ENCODE data around the gene KRT8. TPM values are rescaled to one million over a fixed set of nuclear protein-coding genes. Genes with fewer than 3 reads are reported as not detected.

The KRT8 gene
- total RNA-seq, 1 experiment from 2014 or later = 1,655 TPM

DNA sequence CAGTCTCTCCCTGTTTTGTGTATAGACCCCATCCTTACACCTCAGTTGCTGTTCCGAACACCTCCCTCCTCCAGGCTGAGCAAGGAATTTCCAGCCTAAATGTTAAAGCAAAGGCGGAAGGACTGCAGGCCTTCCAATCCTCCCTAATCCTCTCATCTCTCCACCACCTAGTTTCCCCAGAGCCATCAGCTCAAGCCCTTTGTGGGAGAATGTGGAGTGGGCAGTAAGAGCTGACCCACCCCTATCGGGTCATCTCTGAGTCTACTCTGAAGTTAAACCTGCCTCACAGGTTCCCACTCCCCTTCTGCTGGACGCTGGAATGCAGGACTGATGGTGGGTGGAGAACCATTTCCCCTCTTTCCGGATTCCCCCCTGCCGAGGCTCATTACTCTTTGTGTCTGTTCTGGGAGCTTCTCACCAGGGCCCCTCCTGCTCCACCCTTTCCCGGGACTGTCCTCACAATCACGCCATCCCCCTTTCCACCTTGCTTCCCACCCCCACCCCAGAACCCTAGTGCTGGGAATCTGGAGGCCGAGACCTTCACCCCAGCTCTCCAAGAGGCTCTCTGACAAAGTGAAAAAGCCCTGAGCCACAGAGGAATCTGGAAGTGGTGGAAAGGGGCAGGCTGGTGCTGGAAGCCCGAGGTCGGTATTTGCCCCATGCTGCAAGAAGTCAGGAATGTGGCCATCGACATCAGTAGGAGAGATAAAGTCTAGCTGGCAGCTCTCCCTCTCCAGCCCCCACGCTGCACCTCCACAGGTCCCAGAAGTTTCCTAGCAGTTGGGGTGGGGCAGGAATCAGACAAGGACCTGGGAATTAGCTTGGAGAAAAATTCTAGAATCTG, 40.7 kb upstream of the KRT8 start:
- intact Hi-C loops (cut with micrococcal nuclease) = loop anchor here (1.0 kb wide), 2 partner anchors 18 to 40 kb away; partner anchors contain the start of gene KRT8
- BruUV-seq (replicated peaks) = no TSS peak
- H3K9ac ChIP-seq (ENCODE audit: low read length) = peak overlapping the region; percentile 94

GRCh38 chr12:52944683-52945388, 40.0 kb upstream of the KRT8 start:
- H3K9me2 ChIP-seq (ENCODE audit: insufficient read depth) = no peaks in the 10 kb centered on the region
- ChIA-PET CTCF (interaction anchor here (1.1 to 2.3 kb wide), 4 partner anchors 11 to 39 kb away, joined by 4 to 11 read pairs (median 8); partner anchors contain the start of gene KRT8), POLR2A (interaction anchor here (1.0 to 13.7 kb wide), 8 partner anchors 8 to 61 kb away, joined by 3 to 379 read pairs (median 8); partner anchors contain the start of genes EIF4B and KRT8), RAD21 (ENCODE audit: low non-redundant PET in 1 of 2, low total read pairs in 2 of 2, uncharacterized antibody in 2 of 2, unreplicated experiment in 2 of 2) (interaction anchor here (0.7 to 2.6 kb wide), 5 partner anchors 18 to 41 kb away, joined by 3 to 12 read pairs (median 5); partner anchors contain the start of gene KRT8 (in 1 of the 2))
- H3K36me3 ChIP-seq (ENCODE audit: control insufficient read depth in 1 of 2, insufficient read depth in 2 of 2, low read length in 2 of 2) = peaks cover 0 to 3% of the 10 kb centered on the region in 2 experiments; a peak in 1 of 4 replicates
- no peaks in the 10 kb centered on the region for H3K9me3 ChIP-seq (ENCODE audit: control insufficient read depth in 1 of 2, insufficient read depth in 1 of 2, low read depth in 1 of 2, low read length in 2 of 2)
- peaks cover under 1% of the 10 kb centered on the region; the same call in 1 of the 2 replicates for H4K20me1 ChIP-seq (ENCODE audit: insufficient read depth)
- peaks cover 74 to 80% of the 10 kb centered on the region in 2 experiments for H3K4me1 ChIP-seq (ENCODE audit: control insufficient read depth in 1 of 2, insufficient read depth in 2 of 2, low read length in 2 of 2)
- intact Hi-C loops (cut with micrococcal nuclease) = loop anchor here (1.0 kb wide), 1 partner anchor 18 kb away; no protein-coding TSS in a partner anchor
- H3K9ac ChIP-seq (ENCODE audit: low read length) = peak overlapping the region; percentile 94
- BruUV-seq (replicated peaks) = no TSS peak
- peak; percentile 1; the same call in 1 of the 2 replicates for ATAC-seq
- H3K79me2 ChIP-seq (ENCODE audit: insufficient read depth, low read length) = peaks cover 35% of the 10 kb centered on the region
- peak overlapping the region; percentile 86 for H3K4me2 ChIP-seq (ENCODE audit: low read length)
- no peak for DNase-seq (ENCODE audit: low read depth, low spot score)
- H3K27ac ChIP-seq (ENCODE audit: low read depth, low read length) = peak overlapping the region; percentile 78
- H3K4me3 ChIP-seq (replicated peaks in 1 of 2; ENCODE audit: low read depth in 1 of 2, low read length in 2 of 2) = peak overlapping the region in 1 of 2 experiments; percentile 49; a peak in 2 of 4 replicates
- no peaks in the 10 kb centered on the region for H3K27me3 ChIP-seq (ENCODE audit: insufficient read depth, low read length)
- no peak overlapping the region for H2AFZ ChIP-seq (ENCODE audit: low read depth, low read length, poor library complexity, severe bottlenecking)
- TF ChIP-seq ZNF274 (IDR thresholded peaks at IDR 0.05; ENCODE audit: low read depth, low read length) = no peak
- TF ChIP-seq, protein P1, sequence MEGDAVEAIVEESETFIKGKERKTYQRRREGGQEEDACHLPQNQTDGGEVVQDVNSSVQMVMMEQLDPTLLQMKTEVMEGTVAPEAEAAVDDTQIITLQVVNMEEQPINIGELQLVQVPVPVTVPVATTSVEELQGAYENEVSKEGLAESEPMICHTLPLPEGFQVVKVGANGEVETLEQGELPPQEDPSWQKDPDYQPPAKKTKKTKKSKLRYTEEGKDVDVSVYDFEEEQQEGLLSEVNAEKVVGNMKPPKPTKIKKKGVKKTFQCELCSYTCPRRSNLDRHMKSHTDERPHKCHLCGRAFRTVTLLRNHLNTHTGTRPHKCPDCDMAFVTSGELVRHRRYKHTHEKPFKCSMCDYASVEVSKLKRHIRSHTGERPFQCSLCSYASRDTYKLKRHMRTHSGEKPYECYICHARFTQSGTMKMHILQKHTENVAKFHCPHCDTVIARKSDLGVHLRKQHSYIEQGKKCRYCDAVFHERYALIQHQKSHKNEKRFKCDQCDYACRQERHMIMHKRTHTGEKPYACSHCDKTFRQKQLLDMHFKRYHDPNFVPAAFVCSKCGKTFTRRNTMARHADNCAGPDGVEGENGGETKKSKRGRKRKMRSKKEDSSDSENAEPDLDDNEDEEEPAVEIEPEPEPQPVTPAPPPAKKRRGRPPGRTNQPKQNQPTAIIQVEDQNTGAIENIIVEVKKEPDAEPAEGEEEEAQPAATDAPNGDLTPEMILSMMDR (IDR thresholded peaks at IDR 0.05 in 2 of 3, conservative IDR thresholded peaks at IDR 0.05 in 1 of 3; ENCODE audit: borderline replicate concordance in 1 of 3, insufficient read depth in 1 of 3, low read depth in 2 of 3, low read length in 2 of 3) = no peak
- no peak for TF ChIP-seq ELF1 (IDR thresholded peaks at IDR 0.05; ENCODE audit: borderline replicate concordance, low read depth)
- TF ChIP-seq EGR1 (IDR thresholded peaks at IDR 0.05; ENCODE audit: low read depth) = no peak
- no peak for TF ChIP-seq ATF3 (IDR thresholded peaks at IDR 0.05)
- TF ChIP-seq FOSL1 (IDR thresholded peaks at IDR 0.05; ENCODE audit: low read depth) = no peak
- no peak for TF ChIP-seq POLR2AphosphoS5 (IDR thresholded peaks at IDR 0.05; ENCODE audit: low read depth, low read length)
- TF ChIP-seq POLR2A (IDR thresholded peaks at IDR 0.05; ENCODE audit: borderline replicate concordance, extremely low read depth, insufficient read depth, insufficient read length) = no peak

More for the DNA sequence above, 40.7 kb upstream of the KRT8 start:
- DNase-seq (ENCODE audit: low read depth, low spot score) = no peak
- CTCF ChIA-PET = interaction anchor here (1.1 to 2.3 kb wide), 5 partner anchors 11 to 41 kb away, joined by 4 to 11 read pairs (median 6); partner anchors contain the start of gene KRT8
- Histone ChIP-seq H3K4me2 (ENCODE audit: low read length) (peak overlapping the region; percentile 86), H4K20me1 (ENCODE audit: insufficient read depth) (peaks cover 9% of the 10 kb centered on the region; the same call in 1 of the 2 replicates), H3K27ac (ENCODE audit: low read depth, low read length) (peak overlapping the region; percentile 78), H3K9me2 (ENCODE audit: insufficient read depth) (no peaks in the 10 kb centered on the region), H3K36me3 (ENCODE audit: control insufficient read depth in 1 of 2, insufficient read depth in 2 of 2, low read length in 2 of 2) (peaks cover 4 to 11% of the 10 kb centered on the region in 2 experiments; a peak in 2 of 4 replicates), H3K4me1 (ENCODE audit: control insufficient read depth in 1 of 2, insufficient read depth in 2 of 2, low read length in 2 of 2) (peaks cover 79 to 88% of the 10 kb centered on the region in 2 experiments), H3K79me2 (ENCODE audit: insufficient read depth, low read length) (peaks cover 43% of the 10 kb centered on the region), H3K4me3 (replicated peaks in 1 of 2; ENCODE audit: low read depth in 1 of 2, low read length in 2 of 2) (peak overlapping the region; percentile 11 to 49), H3K27me3 (ENCODE audit: insufficient read depth, low read length) (no peaks in the 10 kb centered on the region), H2AFZ (ENCODE audit: low read depth, low read length, poor library complexity, severe bottlenecking) (no peak overlapping the region), H3K9me3 (ENCODE audit: control insufficient read depth in 1 of 2, insufficient read depth in 1 of 2, low read depth in 1 of 2, low read length in 2 of 2) (no peaks in the 10 kb centered on the region)
- TF ChIP-seq, protein P2, sequence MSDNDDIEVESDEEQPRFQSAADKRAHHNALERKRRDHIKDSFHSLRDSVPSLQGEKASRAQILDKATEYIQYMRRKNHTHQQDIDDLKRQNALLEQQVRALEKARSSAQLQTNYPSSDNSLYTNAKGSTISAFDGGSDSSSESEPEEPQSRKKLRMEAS (IDR thresholded peaks at IDR 0.05) = no peak
- TF ChIP-seq POLR2AphosphoS5 (IDR thresholded peaks at IDR 0.05; ENCODE audit: low read depth, low read length) (peak; percentile 39; the same call in 1 of the 2 replicates), RAD21 (IDR thresholded peaks at IDR 0.05; ENCODE audit: low read depth) (no peak)
- peak; percentile 41 for ATAC-seq
- RAD21 ChIA-PET (ENCODE audit: low non-redundant PET in 1 of 2, low total read pairs in 2 of 2, uncharacterized antibody in 2 of 2, unreplicated experiment in 2 of 2) = interaction anchor here (0.7 to 2.6 kb wide), 8 partner anchors 17 to 61 kb away, joined by 3 to 12 read pairs (median 4); partner anchors contain the start of gene KRT8 (in 1 of the 2)
- POLR2A ChIA-PET = interaction anchor here (1.0 to 13.7 kb wide), 9 partner anchors 9 to 61 kb away, joined by 3 to 379 read pairs (median 6); partner anchors contain the start of genes EIF4B and KRT8
